Testis (tissue), 2 donors: Measurements from ENCODE around the gene UBE2H.

Source experiments
- CTCF ChIP-seq, 3 experiments: fragments of 450-650 bp in 2 of 3; fragments of 200-600 bp in 1 of 3; sonication (generic) in 1 of 3; IDR thresholded peaks; one replicate each; pipeline ENCODE4 v1.5.1; 2016 to 2019; ENCODE audit warnings: antibody characterized with exemption in 3 of 3, mild to moderate bottlenecking in 2 of 3, moderate library complexity in 1 of 3
- POLR2A ChIP-seq: fragments of 450-650 bp; IDR thresholded peaks from one replicate; pipeline ENCODE4 v1.6.1; 2017; ENCODE audit warnings: antibody characterized with exemption, mild to moderate bottlenecking, moderate library complexity

- TF ChIP-seq CTCF (IDR thresholded peaks at IDR 0.05) = no peak
- no peak for TF ChIP-seq POLR2A
Observed at GRCh38 chr7:129882531-129882930, 70.2 kb downstream of the UBE2H start.
